ENCODE data around the gene MMP24.
"Not testable (repeated sequence)": the region's sequence is repeated elsewhere in the genome, so short reads cannot be mapped to it uniquely, and the experiment has no call there.

Gene MMP24

DNA sequence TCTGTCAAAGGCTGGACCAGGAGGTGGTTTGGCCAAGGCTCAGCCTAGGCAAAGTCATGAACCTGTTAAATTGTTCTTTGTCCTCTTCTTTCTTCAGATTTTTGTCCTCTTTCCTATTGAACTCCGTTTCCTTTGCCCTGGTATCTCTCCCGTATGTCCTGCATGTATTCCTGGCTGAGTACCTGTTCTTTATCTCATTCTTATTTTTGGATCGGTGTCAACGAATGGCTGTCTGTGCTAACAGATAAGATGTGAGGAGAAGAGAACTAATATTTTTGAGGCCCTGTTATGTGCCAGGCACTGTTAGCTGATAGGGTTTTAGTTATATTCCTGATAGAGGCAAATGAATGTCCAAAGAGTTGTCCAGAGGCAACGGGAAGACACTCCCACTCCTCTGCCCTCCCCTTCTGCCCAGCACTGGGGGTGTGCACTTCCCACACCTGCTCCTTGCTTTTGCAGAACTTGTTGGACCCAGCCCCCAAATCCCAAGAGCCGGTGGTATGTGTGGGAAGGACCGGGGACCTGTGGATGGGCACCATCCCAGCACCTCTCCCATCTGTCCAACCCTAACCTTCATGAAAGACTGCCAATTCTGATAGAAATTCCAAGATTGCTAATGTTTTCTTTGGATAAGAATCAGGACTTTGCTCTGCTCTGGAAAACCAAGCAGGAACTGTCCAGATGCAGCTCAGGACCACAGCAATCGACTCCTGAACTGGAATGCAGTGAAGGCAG is 30.9 kb downstream of the MMP24 start:
- no peak for DNase-seq (ENCODE audit: low spot score)

DNA sequence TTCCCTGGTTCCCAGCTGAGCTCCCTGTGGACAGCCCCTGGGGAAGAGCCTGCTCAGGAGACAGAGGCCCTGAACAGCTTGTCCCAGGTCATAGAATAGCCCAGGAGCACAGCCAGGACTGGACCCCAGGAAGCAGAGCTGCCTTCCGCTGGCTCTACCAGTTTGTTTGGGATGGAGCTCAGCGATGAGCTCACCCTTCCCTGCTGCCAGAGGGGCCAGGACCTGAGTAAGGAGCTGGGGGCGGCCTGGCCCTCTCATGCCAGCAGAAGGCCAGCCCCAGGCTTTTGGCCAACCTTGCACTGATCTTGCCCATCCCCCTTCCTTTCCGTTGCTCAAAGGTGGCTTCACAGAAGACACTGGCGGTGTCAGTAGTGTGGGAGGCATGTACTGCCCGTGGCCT is 33.9 kb downstream of the MMP24 start:
- DNase-seq (ENCODE audit: low spot score) = no peak

DNA sequence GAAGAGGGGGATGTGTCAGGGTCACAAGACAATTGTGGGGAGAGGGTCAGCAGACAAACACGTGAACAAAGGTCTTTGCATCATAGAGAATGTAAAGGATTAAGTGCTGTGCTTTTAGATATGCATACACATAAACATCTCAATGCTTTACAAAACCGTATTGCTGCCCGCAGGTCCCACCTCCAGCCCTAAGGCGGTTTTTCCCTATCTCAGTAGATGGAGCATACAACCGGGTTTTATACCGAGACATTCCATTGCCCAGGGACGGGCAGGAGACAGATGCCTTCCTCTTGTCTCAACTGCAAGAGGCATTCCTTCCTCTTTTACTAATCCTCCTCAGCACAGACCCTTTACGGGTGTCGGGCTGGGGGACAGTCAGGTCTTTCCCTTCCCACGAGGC is 35.8 kb downstream of the MMP24 start:
- not testable (repeated sequence) for DNase-seq (ENCODE audit: low spot score)

DNA sequence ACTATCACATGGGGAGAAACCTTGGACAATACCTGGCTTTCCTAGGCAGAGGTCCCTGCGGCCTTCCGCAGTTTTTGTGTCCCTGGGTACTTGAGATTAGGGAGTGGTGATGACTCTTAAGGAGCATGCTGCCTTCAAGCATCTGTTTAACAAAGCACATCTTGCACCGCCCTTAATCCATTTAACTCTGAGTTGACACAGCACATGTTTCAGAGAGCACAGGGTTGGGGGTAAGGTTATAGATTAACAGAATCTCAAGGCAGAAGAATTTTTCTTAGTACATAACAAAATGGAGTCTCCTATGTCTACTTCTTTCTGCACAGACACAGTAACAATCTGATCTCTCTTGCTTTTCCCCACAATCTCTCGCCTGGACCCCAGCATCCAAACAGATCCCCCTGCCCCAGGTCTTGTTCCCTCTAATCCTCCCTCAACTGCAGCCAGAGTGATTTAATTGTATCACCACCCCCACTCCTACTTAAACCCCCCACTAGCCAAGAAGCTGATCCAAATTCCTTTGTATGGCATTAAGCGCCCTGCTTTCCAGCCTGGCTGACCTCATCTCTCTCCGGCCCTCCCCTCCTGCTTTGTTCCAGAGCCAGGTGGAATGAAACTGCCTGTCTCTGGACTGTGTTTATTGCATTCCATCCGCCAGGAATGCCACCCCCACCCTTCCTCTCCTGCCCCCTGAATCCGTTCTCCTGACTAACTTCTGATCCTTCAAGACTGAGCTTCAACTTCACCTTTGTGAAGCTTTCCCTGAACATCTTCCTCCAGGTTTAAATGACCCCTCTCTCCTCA is 36.4 kb downstream of the MMP24 start:
- peak; percentile 65 for DNase-seq (ENCODE audit: low spot score)

DNA sequence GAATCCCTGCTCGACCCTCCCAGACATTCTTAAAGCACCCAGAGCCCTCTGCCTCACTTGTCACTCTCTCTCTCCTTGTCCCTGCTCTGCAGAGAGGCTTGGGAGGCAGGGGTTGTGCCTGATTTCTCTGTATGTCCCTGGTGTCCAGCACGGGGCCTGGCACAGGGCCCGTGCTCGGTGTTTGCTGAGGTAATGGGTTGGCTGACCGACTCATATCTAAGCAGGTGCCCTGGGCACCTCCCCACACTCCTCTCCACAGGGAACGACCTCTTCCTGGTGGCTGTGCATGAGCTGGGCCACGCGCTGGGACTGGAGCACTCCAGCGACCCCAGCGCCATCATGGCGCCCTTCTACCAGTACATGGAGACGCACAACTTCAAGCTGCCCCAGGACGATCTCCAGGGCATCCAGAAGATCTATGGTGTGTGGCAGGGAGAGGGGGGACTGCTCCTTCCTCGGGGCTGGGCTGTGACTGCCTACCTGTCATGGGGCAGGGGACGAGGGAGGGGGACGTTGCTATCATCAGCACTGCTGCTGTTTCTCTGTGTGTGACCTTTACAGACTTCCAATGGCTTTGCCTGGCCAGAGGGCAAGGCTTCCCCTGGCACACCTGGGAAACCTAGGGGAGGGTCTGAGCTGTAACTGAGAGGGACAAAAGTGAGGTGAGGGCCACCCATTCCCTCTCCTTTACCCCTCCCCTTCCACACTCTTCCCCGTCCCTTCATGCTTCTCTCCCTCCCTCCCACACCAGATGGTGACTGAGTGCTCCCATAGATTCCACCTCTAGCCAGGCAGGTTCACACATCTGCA is 37.2 kb downstream of the MMP24 start:
- DNase-seq (ENCODE audit: low spot score) = no peak

DNA sequence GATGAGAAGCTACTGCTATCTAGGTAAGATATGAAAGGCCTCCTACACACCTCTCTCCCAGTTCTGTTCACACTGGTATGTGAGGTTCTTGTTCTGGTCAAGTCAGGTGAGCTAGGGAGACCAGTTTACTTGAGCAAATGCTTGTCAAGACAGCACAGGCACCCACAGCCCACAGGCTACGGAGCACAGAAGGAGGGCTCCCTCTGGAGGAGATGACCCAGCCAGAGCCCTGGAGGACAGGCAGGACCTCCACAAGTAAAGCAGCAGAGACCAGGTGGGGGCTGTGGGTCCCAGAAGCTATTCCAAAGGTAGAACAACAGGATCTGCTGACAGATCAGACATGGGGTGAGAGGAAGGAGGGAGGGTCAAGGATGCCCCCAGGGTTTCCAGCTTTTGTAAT is 38.3 kb downstream of the MMP24 start:
- no peak for DNase-seq (ENCODE audit: low spot score)

DNA sequence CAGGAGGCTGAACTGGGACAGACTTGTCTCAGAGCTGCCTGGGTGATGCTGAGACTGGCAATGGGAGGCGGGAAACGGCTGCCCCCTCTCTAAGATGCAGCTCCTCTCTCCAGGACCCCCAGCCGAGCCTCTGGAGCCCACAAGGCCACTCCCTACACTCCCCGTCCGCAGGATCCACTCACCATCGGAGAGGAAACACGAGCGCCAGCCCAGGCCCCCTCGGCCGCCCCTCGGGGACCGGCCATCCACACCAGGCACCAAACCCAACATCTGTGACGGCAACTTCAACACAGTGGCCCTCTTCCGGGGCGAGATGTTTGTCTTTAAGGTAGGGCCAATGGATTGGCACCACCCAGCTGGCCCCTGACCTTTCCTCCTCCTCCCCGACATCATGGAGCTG is 40.6 kb downstream of the MMP24 start:
- no peak for DNase-seq (ENCODE audit: low spot score)

DNA sequence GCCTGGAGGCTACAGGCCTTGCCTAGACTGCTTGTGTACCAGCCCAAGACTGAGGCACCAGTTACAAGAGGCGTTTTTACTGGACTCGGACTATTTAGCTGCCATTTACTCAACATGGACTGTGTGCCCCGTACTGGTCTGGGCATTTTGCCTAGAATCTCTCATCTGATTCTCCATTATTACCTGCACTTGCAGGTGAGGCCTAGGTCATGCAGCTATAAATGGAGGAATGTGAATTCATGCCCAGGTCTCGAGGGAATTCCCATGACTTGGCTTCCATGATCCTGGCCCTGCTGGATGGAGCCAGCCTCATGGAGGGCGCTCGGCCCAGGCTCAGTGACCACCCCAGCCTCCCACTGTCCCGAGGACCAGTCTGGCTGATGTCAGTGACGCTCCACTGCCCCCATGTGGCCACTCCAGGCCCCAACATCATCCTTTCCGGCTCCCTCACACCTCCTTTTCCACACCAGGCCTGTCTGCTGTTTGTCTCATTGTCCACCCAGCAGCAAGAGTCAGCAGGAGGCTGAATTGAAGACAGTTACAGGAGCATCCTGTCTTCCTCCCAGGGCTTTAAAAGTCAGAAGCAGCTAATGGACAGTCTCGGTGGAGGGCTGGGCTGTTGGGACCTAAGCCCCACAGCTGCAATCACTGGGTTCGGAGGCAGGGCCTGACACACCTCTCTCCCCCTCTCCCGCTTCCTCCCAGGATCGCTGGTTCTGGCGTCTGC is 42.7 kb downstream of the MMP24 start:
- DNase-seq (ENCODE audit: low spot score) = peak; percentile 85

DNA sequence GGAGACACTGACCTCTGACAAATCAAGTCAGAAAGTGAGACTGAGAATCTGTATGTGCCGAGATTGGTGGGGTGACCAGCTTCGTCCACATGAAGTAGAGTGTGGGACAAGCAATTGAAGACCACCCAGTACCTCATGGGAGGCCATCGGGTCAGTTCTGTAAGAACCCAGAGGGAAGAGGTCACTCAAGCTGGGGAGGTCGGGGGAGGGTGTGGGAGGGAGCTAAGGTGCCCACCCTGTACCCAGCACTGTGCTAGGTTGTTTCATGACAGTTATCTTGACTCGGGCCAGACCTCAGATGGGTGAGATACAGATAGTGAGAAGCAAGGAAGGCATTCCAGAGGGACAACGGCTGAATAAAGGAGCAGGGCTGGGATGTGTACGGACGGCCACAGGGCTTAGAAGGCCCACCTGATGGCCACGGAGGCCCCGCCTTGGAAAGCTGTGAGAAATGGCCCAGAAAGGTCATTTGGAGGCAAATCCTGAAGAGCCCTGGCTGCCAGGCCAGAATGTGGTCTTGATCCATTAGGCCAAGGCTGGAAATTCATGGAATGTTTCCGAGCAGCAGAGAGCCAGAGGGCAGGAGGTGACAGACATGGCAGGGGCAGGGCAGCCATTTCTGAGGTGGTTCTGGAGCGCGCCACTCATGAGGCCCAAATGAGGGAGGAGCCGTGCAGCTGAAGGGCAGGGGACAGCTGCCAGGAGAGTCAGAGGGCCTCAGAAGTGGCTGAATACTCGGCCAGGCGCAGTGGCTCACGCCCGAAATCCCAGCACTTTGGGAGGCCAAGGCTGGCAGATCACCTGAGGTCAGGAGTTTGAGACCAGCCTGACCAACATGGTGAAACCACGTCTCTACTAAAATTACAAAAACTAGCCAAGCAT is 43.8 kb downstream of the MMP24 start:
- no peak for DNase-seq (ENCODE audit: low spot score)

DNA sequence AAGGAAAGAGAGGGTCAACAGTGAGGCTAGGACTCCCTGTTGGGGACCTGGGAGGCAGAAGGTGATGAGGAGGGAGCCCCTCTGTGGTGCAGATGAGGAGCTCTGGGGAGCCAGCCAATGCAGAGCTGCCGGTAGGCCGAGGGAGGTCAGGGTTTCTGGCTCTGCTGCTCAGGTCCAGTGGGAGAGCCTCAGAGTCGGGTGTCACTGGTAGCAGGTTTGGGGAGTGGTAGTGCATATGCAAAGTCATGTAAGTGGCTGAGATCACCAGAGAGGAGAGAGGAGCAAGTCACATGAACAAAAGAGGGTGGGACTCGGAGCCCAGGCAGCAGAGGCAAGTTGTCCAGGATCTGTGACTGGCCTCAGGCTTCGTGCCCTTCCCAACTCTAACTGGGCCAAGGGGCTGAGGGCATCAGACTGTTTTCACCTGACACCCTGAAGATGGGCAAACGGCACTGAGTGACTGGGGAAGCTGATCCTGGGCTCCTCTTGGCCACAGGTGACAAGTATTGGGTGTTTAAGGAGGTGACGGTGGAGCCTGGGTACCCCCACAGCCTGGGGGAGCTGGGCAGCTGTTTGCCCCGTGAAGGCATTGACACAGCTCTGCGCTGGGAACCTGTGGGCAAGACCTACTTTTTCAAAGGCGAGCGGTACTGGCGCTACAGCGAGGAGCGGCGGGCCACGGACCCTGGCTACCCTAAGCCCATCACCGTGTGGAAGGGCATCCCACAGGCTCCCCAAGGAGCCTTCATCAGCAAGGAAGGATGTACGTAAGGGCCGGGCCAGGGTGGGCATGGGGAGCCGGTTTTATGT is 44.8 kb downstream of the MMP24 start:
- DNase-seq (ENCODE audit: low spot score) = no peak

DNA sequence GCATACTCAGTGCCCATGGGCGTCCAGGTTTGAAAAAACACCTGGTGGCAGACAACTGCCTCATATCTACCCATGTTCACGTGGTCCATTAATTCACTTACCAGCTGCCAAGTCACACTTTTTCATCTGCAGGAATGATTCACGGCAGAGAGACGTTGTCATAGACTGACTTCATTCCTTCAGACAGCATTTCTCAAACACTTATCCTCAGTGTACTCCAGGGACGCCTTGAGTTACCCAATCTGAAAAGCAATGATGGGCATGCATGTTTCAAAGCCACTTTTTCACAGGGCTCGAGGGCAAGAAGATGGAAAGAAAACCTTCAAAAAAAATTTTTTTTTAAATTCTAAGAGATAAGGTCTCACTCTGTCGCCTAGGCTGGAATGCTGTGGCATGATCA is 45.4 kb downstream of the MMP24 start:
- DNase-seq (ENCODE audit: low spot score) = no peak

DNA sequence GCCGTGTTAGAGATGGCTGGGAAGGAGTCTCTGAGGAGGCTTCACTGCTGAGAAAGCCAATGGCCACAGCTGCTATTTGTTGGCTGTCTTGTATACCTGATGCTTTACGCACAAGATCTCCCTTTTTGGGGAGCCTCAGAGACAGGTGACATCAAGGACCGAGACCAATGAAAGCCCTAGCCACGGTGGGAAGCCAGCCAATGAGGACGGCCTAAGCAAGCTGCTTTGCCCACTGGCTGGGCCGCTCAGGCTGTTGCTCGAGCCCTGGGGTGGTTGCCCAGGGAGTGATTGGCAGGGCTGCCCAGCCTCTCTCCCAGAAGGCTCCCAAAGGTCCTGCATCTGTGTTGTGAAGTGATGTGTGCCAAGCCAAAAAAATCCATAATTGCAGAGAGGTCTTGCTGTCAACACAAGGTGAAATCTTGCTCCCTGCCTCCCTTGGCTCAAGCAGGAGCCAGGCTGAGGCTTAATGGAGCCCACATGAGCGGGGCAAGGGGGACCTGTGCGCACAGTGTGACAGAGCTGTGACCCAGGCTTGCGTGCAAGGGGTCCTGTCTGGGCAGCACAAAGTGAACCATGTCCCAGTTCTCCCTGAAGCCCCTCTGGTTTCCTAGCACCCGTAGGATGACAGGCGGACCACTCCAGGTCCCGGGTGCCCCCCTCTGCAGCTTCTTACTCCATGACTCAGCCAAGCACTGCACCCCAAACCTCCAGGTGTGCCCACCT is 47.1 kb downstream of the MMP24 start:
- no peak for DNase-seq (ENCODE audit: low spot score)

DNA sequence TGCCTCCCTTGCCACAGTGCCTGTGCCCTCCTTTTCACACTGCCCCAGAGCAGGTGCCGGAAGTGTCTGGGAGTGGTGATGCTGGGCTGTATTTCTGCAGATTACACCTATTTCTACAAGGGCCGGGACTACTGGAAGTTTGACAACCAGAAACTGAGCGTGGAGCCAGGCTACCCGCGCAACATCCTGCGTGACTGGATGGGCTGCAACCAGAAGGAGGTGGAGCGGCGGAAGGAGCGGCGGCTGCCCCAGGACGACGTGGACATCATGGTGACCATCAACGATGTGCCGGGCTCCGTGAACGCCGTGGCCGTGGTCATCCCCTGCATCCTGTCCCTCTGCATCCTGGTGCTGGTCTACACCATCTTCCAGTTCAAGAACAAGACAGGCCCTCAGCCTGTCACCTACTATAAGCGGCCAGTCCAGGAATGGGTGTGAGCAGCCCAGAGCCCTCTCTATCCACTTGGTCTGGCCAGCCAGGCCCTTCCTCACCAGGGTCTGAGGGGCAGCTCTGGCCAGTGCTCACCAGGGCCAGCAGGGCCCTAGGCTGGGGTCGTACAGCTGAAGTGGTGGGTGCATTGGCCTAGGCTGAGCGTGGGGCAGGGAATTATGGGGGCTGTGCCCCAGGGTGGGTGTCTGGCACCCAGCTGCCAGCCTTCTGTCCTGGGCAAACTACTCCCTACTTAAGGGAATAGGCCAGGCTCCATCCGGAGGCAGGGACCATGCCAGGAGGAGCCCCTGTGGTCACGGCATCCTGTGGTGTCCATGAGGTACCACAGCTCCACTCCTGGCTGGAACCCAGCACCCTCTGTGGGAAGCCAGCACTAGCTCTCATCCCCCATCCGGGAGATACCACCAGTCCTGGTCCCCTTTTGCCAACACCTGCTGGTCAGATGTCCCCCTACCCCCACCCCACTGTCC is 47.9 kb downstream of the MMP24 start:
- no peak for DNase-seq (ENCODE audit: low spot score)

DNA sequence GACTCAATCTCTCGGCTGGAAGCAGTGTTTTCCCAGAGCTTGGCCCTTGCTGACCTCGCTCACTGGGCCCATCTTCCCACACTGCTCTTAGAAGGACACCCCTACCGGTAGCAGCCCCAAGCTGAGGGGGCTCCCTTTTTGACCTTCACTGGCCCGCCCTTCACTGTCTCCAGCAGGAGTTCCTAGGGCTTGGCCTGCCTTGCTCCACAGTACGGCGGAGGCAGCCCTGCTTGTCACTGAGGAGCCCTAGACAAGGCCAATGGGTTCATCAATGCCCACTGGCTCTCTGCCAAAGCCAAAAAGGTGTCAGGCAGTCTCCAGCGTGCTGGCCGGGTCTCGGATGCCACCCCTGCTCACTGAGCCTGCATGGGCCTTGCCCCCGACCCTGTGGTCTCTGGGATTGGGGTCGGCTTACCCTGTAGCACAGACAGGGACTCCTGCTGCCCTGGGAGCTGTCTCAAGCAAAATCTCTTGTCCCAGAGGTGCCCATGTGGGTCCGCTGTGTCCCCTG is 49.3 kb downstream of the MMP24 start:
- no peak for DNase-seq (ENCODE audit: low spot score)

DNA sequence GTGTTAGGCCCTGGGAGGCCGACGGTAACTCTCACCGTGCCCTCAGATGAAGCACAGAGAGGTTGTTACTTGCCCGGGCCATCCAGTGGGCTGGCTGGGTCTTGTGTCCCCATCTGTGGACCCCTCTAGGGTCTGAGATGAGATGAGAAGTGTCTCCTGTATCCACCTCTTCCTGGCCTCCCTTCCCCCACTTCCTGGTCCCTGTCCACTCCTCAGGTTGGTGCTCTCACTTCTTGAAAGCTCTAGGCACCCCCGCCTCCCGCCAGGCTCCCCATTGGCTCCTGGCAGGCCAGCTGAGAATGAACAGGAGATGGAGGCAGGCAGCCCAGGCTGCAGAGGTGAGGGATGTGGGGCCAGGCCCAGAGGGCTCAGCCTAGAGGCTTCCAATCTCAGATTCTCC is 49.9 kb downstream of the MMP24 start:
- DNase-seq (ENCODE audit: low spot score) = no peak

DNA sequence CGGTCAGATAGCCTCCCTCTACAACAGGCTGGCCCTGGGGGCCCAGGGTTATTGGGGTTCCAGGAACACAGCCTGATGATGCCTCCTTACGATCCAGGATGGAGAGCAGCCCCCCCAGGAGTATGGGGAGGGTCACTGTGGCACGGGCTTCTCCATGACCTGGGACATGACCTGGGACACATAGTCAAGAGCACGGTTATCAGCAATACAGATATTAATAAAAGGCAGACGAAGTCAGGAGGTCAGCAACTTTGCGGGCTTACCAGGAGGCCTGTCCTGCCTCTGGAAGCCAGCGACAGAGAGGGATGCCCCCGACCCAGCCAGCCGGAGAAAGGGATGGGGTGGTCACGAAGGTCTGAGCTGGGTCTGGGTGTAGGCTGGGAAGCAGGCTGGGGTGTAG is 50.6 kb downstream of the MMP24 start:
- DNase-seq (ENCODE audit: low spot score) = no peak

DNA sequence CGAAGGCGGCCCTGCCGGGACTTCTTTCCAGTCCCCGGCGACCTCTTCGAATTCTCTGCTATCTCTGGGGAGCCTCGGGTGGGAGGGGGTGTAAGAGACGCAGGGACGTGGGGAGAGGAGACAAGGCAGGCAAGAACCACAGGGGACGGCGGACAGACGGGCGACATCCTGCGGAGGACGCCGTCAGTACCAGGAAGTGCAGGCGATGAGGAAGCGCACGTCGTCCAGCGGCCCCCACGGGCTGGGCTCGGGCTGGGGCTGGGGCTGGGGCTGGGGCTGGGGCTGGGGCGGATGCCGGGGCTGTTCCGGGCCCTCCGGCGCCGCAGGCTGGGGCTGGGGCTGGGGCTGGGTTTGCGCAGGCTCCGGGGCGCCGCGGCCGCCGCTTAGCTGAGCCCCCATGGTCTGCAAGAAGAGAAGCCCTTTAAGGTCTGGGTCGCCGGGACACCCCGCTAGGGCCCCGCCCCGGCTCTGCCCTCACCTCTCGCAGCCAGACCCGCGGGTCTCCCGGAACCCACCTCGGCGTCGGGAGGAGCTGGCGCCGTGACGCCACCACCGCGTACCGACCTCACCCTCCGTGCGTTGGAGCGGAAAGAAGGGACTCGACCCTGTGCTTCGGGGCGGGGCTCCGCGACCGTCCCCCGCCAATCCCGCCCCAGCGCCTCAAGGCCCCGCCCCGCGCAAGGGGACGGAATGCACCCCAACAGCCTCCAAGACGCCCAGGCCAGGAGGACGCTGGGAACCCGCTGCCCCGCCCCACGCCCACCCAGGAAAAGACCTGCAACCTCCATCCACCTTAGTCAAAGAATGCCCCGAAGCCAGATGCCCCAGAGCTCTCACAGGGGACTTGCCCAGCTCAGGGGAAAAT is 51.3 kb downstream of the MMP24 start, which contains the start of gene MMP24OS:
MMP24OS (minus strand) TSS at position 592 of the 865 bp plus-strand sequence; CDS start at position 399, 193 bp downstream.
- peak; percentile 97 for DNase-seq (ENCODE audit: low spot score)

Measured in D341Med (cell line).